Stimulated activated naive CD4-positive, alpha-beta T cell treated with Interleukin-2 at 50 U/mL for 16 hours (primary cell): ENCODE results near the gene DUS1L.

Experiments used
- DNase-seq: peaks from one replicate; lab custom pipeline; 2025; lab: John Stamatoyannopoulos, UW

The DUS1L gene

DNA sequence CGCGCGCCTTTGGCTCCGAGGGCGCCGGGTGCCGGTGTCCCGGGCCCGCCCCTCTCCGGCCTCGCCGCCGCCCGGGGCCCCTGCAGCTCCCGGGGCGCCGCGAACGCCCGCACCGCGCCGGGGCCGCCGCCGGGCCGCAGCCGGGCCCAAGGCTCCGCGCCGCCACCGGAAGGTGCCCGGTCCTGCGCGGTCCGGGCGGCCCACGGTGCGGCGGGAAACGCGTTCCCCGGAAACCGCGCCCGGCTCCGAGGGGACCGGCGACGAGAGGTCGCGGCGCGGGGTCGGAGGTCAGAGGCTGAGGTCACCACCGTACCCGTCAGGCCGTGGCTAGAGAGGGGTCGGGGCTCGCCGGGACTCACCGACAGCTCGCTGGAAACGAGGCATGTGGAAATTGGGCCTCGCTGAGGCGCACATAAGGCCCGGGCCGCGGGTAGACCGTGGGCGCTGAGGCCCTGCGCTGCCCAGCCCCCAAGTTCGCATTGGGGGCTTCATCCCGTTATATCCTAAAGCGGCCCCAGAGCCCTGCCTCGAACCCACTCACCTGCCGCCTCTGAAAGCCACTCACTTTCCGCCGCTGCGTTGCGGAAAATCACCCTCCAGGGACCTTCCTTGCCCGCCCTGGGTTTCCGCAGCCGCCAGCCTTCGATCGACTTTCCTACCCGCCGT lies at the start of gene DUS1L:
Gene DUS1L, minus strand, starts transcription at position 167 of the 666 bp plus-strand sequence. CDS start 745 bp downstream, outside the sequence.
- DNase-seq = peak; percentile 36

DNA sequence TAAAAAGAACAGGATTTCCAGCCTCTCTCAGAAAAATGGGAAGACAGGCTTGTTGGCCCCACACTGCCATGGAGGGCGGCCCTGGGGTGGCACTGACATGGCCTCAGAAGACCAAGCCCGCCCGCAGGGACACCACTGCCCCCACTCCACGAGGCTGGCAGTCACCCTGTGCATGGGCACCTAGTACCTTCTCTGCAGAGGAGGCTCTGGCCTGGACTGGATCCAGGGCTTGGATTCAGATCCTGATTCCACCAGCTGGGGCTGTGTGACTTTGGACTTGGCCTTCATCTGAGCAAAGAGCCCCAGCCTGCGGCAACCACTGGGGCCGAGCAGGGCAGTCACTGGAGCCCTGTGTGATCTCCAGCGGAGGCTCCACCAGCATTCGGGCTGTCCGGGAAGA lies 49.3 kb upstream of the DUS1L start:
- DNase-seq = no peak

DNA sequence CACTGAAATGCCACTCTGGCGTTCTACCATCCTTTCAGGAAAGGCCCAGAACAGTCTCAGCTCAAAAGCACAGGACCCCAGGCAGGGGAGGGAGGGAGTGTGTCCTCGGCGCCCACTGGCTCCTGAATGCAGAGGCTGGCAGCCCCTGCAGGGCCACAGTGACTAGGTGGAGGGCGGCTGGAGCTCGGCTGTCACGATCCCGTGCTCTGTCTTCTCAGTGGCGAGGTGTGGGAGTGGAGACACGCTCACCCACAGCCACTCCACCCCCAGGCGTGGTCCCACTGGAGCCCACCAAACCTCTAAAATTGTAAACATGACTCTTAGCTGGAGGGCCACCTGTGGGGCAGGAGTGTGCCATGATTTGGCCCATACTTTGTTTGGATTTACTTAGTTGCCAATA lies 48.8 kb upstream of the DUS1L start:
- no peak for DNase-seq

DNA sequence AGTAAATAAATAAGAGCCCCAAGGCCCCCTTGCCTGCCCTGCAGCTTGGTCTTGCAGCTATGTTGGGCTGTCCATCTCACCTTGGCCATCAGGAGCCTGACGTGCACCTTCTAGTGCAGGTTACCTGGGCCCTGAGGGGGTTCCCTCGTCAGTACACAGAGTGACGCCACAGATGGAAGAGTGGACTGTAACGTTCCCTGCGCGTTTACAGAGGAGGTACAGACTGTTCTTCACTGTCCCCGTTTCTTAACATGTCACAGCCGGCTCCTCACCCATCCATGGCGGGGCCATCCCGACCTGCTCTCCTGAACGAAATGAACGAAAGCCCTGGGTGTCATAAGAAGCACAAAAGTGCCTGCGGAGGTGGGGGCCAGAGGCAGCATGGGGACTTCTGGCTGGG lies 48.3 kb upstream of the DUS1L start:
- DNase-seq = no peak

DNA sequence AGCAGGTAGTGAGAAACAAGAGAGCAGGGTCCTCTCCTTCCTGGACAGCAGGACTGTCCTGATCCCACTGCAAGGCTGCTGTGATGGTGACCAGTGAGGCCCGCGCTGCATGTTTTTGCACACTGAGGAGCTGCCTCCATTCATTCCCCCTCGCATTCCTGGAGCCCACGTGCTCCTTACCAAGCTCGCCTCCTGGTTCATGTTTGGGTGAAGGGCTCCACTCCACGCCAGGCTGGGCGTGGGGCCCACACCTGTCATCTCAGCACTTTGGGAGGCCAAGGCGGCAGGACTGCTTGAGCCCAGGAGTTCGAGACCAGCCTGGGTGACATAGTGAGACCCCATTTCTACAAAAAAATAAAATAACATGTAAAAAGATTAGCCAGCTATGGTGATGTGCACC lies 47.8 kb upstream of the DUS1L start:
- DNase-seq = no peak

DNA sequence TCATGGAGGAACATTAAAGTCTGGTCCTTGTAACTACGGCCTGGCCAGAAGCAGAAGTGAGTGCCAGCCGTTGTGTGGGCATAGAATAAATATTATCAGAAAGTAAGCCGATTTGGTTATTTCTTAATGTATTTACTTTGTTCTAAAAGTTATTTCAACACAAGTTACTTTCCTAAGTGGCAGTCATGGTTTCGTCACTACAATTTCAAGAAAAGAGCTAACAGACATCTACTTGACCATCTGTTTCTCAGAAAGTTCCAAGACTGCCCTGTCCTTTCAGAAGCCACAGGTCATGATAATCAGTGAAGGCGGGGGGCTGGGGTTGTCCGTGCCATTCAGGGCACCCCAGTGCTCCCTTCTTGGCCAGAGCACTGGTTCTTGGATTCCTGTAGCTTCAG lies 47.3 kb upstream of the DUS1L start:
- DNase-seq = no peak

DNA sequence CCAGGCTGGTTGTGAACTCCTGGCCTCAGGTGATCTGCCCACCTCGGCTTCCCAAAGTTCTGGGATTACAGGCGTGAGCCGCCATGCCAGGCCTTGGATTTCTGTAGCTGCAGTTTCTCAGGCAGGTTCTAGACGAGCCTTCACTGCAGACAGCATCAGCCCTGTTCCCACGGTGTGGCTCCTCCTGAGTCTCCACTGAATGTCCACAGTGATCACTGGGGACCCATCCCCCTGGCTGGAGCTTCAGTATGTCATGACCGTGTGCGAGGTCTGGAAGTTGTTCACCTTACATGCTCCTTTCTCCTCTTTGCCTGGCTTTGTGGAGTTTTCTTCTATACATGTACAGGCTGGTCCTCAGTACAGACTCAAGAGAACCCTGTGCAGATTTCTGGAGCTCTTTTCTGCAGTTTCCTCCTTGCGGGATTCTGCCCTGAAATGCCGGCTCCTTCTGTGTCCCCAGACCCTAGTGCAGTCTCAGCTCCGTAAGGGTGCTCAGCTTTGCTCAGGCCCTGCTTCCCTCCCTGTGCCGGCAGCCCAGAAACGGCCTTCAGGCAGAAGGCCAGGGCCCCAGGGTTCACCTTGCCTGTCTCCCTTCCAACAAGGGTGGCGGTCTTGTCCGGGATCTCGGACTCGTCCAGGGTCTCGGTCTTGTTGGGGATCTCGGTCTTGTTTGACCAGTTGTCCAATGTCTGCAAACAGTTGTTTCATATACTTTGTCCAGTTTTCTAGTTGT lies 46.7 kb upstream of the DUS1L start:
- DNase-seq = no peak

DNA sequence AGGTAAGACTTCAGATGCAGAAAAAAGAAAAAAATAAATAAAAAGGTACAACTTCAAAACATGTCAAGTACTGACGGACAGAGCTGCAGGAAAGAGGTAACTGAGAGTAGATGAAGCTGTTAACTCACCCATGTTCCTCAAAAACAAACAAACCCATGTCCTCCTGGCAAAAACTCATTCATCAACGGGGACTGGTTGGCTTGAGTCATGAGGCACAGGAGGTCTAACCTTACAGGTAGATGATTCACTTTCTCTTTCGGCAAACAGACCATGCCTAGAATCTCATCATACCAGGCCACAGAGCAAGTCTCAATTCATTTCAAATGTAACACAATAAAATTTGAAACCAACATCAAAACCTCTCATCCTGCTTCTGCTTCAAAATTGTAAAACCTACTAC lies 44.7 kb upstream of the DUS1L start:
- no peak for DNase-seq

DNA sequence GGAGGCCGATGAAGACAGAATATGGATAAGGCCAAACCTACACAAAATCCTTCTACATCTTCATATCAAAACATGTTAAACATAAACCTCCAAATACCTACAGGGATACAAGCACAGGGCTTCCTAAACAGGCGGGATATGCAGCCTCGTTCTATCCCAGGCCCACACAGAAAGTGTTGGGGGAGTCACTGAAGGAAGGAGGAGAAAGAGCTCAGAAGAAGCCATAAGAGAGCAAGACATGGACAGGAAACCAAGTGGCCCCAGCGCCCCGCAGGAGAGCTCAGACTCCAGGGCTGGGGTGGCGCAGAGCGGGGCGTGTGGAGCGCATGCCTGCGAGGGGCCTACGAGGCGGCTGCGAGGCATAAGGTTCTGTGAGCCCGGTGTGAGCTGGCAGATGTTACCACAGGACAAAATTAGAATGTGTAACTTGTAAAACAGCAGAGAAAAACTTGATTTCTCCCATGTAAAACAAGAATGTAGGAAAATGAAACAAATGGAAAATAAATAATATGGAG lies 43.4 kb upstream of the DUS1L start:
- DNase-seq = no peak

DNA sequence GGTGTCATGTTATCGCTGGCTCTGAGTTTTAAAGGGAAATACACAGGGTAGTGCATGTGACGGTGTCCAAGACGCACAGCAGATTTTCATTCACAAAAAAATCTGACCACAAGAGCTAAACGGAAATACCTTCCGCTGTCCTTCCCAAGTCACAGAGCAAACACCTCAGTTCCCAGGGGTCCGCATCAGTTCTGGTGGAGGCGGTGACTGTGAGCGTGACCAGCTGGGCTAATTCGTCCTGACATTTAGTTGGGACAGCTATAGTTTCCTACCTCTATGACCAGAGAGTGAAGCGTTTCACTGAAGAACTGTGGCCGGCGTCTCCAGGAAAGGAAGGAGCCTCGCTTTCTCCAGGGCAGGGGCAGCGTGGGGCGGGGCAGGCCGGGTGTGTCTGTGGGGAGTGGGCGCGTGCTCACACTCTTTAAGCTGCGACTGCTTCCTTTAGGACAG lies 42.9 kb upstream of the DUS1L start:
- DNase-seq = no peak

DNA sequence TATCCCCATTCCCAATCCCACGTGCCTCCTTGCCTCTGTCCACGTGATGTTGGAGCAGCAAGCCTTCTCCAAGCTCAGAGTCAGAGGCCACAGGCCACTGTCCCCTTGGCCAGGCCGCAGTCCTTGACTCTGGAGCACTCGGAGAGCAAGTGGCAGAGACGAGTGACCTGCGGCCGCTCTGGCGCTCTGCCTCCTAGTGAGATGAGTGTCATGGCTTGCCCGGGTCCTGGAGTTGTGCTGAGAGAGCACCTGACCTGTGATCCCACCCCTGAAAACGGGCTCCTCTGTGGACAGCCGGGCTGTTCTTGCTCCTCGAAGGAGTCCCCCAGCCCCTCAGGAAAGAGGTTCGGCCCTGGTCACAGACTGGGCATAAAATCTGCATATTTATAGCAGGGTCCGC lies 42.4 kb upstream of the DUS1L start:
- DNase-seq = no peak

DNA sequence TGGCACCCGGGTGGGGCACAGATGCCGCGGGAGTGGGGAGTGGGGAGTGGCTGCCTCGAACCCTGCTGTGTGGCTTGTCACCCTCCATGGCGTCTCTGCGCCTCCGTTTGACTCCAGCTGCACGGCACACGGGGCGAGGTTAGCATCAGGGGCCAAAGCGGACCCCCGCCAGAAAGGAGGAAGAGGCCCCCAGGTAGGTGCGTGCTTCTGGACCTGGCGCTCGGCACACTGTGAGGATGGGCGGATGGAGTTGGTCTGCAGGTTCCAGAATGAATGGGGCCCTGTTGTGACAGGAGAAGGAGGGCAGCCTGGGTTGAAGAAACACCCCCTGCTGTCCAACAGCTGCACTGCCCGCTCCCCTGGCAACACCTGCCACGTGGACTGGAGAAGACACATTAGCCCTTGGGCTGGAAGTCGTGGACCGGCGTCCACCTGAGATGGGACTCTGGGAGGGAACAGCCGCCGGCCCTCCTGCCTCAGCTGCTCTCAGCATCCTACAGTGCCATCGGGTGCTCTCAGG lies 41.8 kb upstream of the DUS1L start:
- DNase-seq = no peak

DNA sequence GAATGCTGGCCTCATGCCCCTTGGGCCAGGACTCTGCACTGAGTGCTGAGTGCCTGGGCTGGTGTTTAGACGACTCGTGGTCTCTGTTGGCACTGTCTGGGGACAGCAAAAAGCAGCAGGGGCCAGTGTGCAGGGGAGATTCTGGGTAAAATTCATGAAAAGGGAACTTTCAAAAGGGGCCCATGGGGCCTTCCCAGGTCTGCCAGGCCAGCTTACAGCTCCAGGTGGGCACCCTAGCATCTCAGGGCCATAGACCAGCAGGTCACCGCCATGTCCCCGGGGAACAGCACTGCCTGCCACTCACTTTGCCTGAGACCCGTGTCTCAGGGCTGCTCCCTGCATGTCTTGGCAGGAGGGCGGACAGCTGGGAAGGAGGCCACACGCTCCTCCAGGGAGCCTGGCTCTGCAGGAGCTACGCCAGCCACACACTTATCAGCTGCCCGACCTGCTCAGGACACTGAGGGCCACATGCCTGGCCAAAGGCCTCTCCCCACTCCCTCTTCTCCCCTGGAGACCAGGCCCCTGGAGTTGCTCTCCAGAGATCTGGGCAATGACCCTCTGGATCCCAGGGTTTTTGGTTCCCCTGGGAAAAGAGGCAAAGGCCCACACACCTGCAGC lies 41.2 kb upstream of the DUS1L start:
- no peak for DNase-seq

DNA sequence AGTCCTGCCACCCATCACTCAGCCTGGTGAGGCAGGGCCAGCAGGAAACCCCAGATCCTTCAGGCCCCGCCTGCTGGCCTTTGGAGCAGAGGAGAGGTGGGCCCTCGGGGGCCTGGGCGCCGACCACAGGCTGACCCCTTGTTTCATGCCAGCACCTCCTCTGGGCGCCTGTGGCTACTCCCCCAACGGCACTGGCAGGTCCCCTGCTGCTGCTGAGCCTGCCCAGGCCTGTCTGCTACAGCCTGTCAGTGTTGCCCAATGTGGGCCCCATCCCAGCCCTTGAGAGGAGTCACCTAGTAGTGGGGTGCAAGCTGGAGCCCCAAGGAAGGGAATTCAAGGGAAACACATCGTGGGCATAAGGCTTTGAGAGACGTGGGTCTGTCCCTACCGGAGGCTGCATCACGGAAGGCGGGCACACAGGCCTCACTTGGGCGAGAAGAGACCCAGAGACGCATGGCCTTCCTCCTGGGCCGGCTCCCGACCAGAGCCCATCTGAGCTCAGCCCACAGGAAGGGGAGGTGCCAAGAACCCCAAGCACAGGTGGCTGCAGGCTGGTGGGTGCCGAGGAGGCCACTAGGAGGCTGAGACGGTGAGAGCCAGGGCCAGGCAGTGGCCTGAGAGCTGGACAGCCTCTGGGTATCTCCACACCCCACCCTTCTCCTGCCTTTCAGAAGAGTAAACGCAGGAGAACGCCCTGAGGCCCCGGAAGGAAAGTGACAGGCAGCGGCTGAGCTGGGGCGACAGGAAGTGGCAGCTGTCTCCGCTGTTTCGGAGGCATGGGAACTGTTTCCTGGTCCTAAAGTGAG lies 40.5 kb upstream of the DUS1L start:
- DNase-seq = peak; percentile 57

DNA sequence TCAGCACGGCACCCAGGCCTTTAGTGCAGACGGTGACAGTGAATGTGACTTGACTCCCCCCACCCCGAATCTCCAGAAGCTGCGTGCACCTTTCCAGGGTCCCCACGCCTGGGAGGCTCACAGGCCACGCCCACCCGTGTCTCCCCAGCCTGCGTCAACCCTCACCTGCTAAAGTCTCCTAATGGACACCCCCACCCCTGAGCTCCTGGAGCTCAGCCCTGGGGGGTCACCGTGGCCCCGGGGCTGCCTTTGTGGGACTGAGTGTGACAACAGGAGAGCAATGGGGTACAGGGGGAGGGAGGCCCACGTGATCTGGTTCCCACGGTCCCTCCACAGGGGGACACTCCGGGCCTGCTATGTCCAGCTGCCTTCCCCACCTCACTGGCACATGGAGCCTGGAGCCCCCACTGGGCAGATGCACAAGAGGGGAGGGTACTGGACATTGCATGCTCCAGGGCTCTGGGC lies 39.8 kb upstream of the DUS1L start:
- DNase-seq = no peak

DNA sequence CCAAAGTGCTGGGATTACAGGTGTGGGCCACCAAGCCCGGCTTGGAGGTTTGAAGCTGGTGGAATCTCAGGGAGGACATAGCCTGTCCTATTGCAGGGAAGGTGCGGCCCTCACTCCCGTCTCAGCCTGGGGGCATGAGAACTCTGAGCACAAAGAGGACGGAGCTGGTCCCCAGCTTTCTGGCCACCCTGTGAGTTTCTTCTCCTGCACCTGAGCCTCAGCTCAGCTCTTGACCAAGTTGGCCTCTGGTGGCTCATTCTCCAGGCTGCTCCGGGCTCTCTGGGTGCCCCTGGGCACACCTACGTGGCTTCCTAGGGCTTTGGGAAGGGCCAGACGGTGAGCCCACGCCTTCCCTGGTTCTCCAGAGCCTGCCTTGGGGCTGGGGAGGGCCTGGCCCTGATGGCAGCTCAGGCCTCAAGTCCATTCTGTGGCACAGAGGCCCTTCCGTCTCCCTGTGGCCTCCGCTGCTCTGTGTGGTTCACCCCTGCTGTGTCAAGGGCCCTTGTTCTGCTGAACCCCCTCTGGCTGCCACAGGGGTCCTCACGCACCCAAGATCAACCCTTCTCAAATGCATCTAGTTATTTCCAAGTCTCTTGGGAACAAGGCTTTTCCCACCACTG lies 39.3 kb upstream of the DUS1L start:
- DNase-seq = no peak

DNA sequence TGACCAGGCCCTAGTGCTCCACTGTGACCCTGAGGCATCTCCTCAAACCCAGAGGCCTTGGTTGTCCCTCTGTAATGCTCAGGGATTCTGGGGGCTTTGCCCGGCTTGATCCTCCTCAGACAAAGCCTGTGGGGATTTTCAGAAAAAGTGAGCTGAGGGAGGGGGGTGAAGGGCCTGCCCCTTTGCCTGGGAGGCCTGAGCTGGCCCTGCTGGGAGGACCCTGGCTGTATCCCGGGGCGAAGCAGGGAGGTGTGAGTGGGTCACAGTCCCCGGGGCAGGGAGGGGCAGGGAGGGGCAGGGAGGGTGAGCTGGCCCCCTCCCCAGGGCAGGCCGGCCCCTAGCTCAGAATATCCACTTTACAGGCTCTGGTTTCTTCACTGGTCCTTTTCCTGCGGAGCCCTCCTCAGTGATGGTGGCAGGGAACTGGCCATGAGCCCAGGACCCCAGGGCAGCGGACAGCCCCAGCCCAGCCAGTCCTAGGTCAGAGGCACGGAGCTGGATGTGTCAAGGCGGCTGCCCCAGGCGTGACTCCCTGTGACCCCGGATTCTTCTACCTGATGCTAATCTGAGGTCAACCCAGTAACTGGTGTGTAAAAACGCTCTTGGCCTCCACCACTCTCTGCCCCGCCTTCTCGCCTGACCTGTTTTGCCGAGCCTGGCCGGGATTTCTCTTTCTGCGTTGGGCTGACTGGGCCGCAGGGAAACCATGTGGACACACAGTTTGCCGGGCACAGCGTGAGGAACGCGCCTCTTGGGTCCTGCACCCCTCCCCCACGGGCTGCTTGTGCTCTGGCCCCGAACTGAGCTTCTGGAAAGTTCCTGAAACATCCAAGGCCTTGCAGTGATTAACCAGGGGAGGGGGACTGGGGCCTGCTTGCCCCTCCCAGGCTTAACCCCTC lies 38.2 kb upstream of the DUS1L start:
- no peak for DNase-seq

DNA sequence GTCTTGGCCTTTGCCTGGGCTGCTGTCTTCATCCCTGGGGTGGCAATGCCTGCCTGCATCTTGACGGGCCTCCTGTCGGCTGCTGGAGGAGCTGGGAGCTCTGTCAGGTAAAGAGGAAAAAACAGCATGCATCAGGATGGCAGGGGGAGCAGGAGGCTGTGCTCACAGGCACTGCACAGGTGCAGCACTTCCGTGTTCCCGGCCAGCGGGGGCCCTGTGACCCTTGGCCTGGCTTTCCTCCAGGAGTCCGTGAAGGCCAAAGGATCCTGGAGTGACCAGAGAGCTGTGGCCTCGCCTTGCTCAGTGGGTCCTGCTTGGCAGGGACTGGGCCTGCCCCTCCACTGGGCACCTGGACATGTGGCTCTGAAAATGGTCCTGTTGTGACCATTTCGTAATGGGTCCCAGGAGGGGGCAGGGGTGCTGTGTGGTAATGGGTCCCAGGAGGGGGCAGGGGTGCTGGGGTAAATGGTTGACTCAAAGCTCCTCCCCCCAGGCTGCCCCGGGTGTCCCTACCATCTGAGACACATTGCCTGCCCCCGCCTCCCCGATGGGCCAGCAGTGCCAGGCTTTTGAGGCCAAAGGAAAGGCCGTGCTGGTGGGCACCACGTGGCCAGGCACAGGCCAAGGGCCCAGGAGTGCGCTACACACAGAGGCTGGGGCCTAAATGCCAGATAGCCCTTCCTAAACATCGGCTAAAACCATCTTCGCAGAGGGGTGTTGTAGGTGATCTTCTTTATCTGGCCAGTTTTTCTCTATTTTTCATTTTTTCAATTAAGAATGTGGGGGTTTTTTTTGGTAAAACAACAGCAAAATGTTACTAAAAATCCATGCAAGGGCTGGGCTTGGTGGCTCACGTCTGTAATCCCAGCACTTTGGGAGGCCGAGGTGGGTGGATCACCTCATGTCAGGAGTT lies 36.4 kb upstream of the DUS1L start:
- DNase-seq = no peak

DNA sequence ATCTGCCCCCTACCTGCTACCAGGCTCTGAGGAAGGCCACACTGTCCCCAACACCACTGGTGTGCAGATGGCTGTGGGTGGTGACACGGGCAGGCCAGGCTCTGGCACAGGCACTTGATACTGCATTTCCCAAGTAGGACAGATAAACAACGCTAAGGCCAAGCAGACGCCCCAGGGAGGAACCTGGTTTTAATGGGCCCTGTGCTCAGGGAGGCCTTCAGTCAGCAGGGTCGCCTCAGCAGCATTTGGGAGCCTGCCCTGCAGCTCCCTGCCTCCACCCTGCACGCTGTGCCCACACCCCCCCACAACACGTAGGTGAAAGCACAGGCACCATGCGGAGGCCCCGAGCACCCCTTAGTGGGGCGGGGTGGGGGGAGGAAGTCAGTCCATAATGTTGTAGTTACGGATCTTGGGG lies 35.7 kb upstream of the DUS1L start:
- no peak for DNase-seq
